Measurements from ENCODE around the gene GPR3. TPM values are rescaled to one million over a fixed set of nuclear protein-coding genes. Genes with fewer than 3 reads are reported as not detected.
A peak's percentile ranks its signal among the peaks of the same experiment; 100 is the strongest.

Gene GPR3
- total and polyA plus RNA-seq, 10 of the 15 experiments (the other 5 are each of a cell fraction or from before 2014, with no cell fraction given): 0.33 to 1.4 (median 0.63) TPM; not detected in 3

DNA sequence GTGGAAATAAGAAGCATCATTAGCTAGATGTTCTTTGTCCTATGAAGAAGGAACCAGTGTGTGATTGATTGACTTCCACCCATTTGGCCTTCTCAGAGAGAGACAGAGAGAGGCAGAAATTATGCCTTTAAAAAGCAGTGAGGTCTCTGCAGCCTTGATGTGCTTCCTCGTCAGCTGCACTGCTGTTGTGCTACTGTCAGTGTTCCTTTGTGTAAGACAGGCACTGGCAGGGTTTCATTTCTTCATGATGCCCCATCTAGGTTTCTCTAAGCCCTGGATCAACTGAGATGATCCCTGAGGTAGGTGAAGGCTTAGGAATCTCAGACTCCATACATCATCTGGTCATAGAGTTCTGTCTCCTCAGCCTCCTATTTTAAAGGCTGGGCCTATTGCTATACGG is 34.9 kb downstream of the GPR3 start:
- DNase-seq (ENCODE audit: low read depth, low spot score): no peak
- Histone ChIP-seq H3K9ac (ENCODE audit: control insufficient read depth, insufficient read depth, low read length) (no peak overlapping the region), H3K36me3 (ENCODE audit: control insufficient read depth in 2 of 2, insufficient read depth in 2 of 2, low read length in 1 of 2) (peaks cover 8 to 28% of the 10 kb centered on the region in 2 experiments), H3K27ac (ENCODE audit: control insufficient read depth, insufficient read depth) (peak overlapping the region; percentile 63), H4K20me1 (ENCODE audit: control insufficient read depth, insufficient read depth) (no peaks in the 10 kb centered on the region), H3K9me3 (replicated peaks; ENCODE audit: control insufficient read depth, insufficient read depth, low read length) (no peaks in the 10 kb centered on the region), H3K27me3 (replicated peaks in 1 of 2; ENCODE audit: control insufficient read depth in 2 of 2, insufficient read depth in 2 of 2, low read length in 1 of 2) (no peaks in the 10 kb centered on the region), H3K4me3 (no peak overlapping the region), H3K4me2 (ENCODE audit: control insufficient read depth, insufficient read depth) (peak overlapping the region; percentile 56; the same call in 1 of the 2 replicates), H2AFZ (ENCODE audit: control insufficient read depth, low read depth, low read length) (no peak overlapping the region), H3K4me1 (ENCODE audit: control insufficient read depth, insufficient read depth, low read length) (peaks cover 50% of the 10 kb centered on the region), H3K79me2 (ENCODE audit: control insufficient read depth, insufficient read depth, low read length) (peaks cover 65% of the 10 kb centered on the region)
- POLR2A ChIA-PET: interaction anchor here (1.1 to 5.4 kb wide), 8 partner anchors 8 to 63 kb away, joined by 3 to 43 read pairs (median 4); partner anchors contain the start of gene WASF2
- in situ Hi-C loops (cut with MboI) (no loop called here), intact Hi-C loops (cut with micrococcal nuclease; ENCODE audit: unreplicated experiment) (no loop called here)
- peak; percentile 37 for ATAC-seq
- SMC1A ChIA-PET (ENCODE audit: uncharacterized antibody, unreplicated experiment): interaction anchor here (1.6 to 22.2 kb wide), 8 partner anchors 7 to 81 kb away, joined by 3 to 470 read pairs (median 6); no protein-coding TSS in a partner anchor
- RAD21 ChIA-PET (ENCODE audit: unreplicated experiment): interaction anchor here (1.0 to 6.3 kb wide), 4 partner anchors 10 to 130 kb away, joined by 4 to 47 read pairs (median 6); no protein-coding TSS in a partner anchor
- BruUV-seq (replicated peaks): no TSS peak
- CTCF ChIA-PET: interaction anchor here (0.7 to 18.9 kb wide), 7 partner anchors 11 to 171 kb away, joined by 3 to 240 read pairs (median 3); no protein-coding TSS in a partner anchor
- 94% methylated on average over 2 of the region's 2 CpGs for WGBS (ENCODE audit: insufficient coverage, insufficient replicate concordance, low lambda C conversion rate, missing lambda C conversion rate)
- TF ChIP-seq MYB (IDR thresholded peaks at IDR 0.05; ENCODE audit: borderline replicate concordance, low read depth, low read length) (no peak), IKZF1 (conservative IDR thresholded peaks at IDR 0.05) (no peak), POU2F2 (IDR thresholded peaks at IDR 0.05; ENCODE audit: borderline replicate concordance, low read depth, low read length) (no peak), SPI1 (IDR thresholded peaks at IDR 0.05; ENCODE audit: borderline replicate concordance, insufficient read depth, low read depth, low read length) (peak; percentile 44; the same call in 1 of the 2 replicates), ZBED1 (IDR thresholded peaks at IDR 0.05; ENCODE audit: borderline replicate concordance) (no peak), BACH1 (IDR thresholded peaks at IDR 0.05; ENCODE audit: borderline replicate concordance) (no peak)
- TF ChIP-seq, protein P1, sequence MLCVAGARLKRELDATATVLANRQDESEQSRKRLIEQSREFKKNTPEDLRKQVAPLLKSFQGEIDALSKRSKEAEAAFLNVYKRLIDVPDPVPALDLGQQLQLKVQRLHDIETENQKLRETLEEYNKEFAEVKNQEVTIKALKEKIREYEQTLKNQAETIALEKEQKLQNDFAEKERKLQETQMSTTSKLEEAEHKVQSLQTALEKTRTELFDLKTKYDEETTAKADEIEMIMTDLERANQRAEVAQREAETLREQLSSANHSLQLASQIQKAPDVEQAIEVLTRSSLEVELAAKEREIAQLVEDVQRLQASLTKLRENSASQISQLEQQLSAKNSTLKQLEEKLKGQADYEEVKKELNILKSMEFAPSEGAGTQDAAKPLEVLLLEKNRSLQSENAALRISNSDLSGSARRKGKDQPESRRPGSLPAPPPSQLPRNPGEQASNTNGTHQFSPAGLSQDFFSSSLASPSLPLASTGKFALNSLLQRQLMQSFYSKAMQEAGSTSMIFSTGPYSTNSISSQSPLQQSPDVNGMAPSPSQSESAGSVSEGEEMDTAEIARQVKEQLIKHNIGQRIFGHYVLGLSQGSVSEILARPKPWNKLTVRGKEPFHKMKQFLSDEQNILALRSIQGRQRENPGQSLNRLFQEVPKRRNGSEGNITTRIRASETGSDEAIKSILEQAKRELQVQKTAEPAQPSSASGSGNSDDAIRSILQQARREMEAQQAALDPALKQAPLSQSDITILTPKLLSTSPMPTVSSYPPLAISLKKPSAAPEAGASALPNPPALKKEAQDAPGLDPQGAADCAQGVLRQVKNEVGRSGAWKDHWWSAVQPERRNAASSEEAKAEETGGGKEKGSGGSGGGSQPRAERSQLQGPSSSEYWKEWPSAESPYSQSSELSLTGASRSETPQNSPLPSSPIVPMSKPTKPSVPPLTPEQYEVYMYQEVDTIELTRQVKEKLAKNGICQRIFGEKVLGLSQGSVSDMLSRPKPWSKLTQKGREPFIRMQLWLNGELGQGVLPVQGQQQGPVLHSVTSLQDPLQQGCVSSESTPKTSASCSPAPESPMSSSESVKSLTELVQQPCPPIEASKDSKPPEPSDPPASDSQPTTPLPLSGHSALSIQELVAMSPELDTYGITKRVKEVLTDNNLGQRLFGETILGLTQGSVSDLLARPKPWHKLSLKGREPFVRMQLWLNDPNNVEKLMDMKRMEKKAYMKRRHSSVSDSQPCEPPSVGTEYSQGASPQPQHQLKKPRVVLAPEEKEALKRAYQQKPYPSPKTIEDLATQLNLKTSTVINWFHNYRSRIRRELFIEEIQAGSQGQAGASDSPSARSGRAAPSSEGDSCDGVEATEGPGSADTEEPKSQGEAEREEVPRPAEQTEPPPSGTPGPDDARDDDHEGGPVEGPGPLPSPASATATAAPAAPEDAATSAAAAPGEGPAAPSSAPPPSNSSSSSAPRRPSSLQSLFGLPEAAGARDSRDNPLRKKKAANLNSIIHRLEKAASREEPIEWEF (IDR thresholded peaks at IDR 0.05; ENCODE audit: insufficient replicate concordance, low read depth, low read length): no peak
- FAIRE-seq: no peak
